Heart left ventricle (tissue), 16 donors: ENCODE results near the gene OSBPL10. TPM values are rescaled to one million over a fixed set of nuclear protein-coding genes. Genes with fewer than 3 reads are reported as not detected.

Experiments used
- ATAC-seq, 4 donors: fragments of 200-7000 bp; cut with Tn5 transposase; one replicate each; pipeline ENCODE4 v1.9.1; 2020 to 2022; ENCODE audit warnings: moderate library complexity in 4 of 4, mild to moderate bottlenecking in 3 of 4, moderate number of reproducible peaks in 1 of 4
- DNase-seq, 5 donors: peaks; one replicate each; pipeline ENCODE4 v3.0.0-alpha.2; 2020
- H3K27ac ChIP-seq, 12 donors: fragments of 200-600 bp; sonication (generic) in 4 of 12; one replicate each; pipeline versions ENCODE4 v1.5.0 to v1.8.0; 2016 to 2022; ENCODE audit warnings: mild to moderate bottlenecking in 2 of 12
- H3K27me3 ChIP-seq, 9 donors: fragments of 200-600 bp; sonication (generic) in 2 of 9; one replicate each; pipeline versions ENCODE4 v1.5.1 to v1.8.0; 2016 to 2022; ENCODE audit warnings: mild to moderate bottlenecking in 3 of 9
- H3K36me3 ChIP-seq, 9 donors: fragments of 200-600 bp; sonication (generic) in 2 of 9; one replicate each; pipeline versions ENCODE4 v1.5.0 to v1.8.0; 2018 to 2022; ENCODE audit warnings: mild to moderate bottlenecking in 2 of 9
- H3K4me1 ChIP-seq, 12 donors: fragments of 200-600 bp; sonication (generic) in 4 of 12; one replicate each; pipeline versions ENCODE4 v1.5.0 to v1.8.0; 2016 to 2022; ENCODE audit warnings: mild to moderate bottlenecking in 3 of 12
- H3K4me3 ChIP-seq, 12 donors: fragments of 200-600 bp; sonication (generic) in 4 of 12; one replicate each; pipeline versions ENCODE4 v1.5.0 to v1.8.0; 2017 to 2022; ENCODE audit warnings: mild to moderate bottlenecking in 9 of 12, moderate library complexity in 4 of 12
- H3K9me3 ChIP-seq, 12 donors: fragments of 200-600 bp; sonication (generic) in 4 of 12; one replicate each; pipeline versions ENCODE4 v1.5.0 to v1.8.0; 2016 to 2022; ENCODE audit warnings: mild to moderate bottlenecking in 1 of 12
- POLR2A ChIP-seq, 2 donors: fragments of 450-650 bp; IDR thresholded peaks; one replicate each; pipeline ENCODE4 v1.6.1; 2017; ENCODE audit warnings: antibody characterized with exemption in 2 of 2, mild to moderate bottlenecking in 2 of 2, moderate library complexity in 2 of 2
- WGBS, 4 donors: extraction: QIAGEN DNeasy Blood & Tissue Kit in 2 of 4; methylation state at CpG; one replicate each; pipeline versions ENCODE4 v1.1.5 to v1.1.7; 2013 to 2018; 5-methylcytosine and 5-hydroxymethylcytosine counted together
- intact Hi-C, 10 donors: fragments of 100-400 bp; cut with DNase I; formaldehyde crosslinking; loops; one replicate each; pipeline versions ENCODE4 v1.11.1 to v1.14.2; 2022
- polyA plus RNA-seq, 2 donors: library from polyadenylated mRNA; stranded (reverse); fragments of 200-250 nt; gene quantifications; one replicate each; pipeline ENCODE4 v1.2.3, GENCODE V29; 2013
- total RNA-seq, 9 donors: library from RNA; depleted of rRNA in 2 of 9; stranded (reverse); fragments of >200 nt in 2 of 9; fragmentation: NEBNext Ultra II Directional in 3 of 9; extraction: Animal tissue kit (Norgen Biotek cat#: 25700) in 3 of 9; gene quantifications; one replicate each; pipeline versions ENCODE4 v1.1.0 to v1.2.4, GENCODE V29; 2016 to 2023
- TF ChIP-seq, protein P1 (sequence below), 12 donors: fragments of 200-600 bp; sonication (generic) in 4 of 12; IDR thresholded peaks; one replicate each; pipeline versions ENCODE4 v1.5.0 to v1.8.0; 2018 to 2022; ENCODE audit warnings: antibody characterized with exemption in 12 of 12, mild to moderate bottlenecking in 5 of 12
- donor health status: ischemic (EF 13 %, LVEDD 7.1; RV severe dilation, severe dysfunction).
- donor health status: healthy with polysubstance abuse.
- donor health status: DM: no; HTN: yes; CAD: no.
- donor health status: DM: no; HTN: no; CAD: no.
- donor health status: ischemic (EF 25% LVEDD 6.9; RV normal size, moderate dysfunction).
- donor health status: ischemic (EF 25% LVEDD 5.7; RV mildly dilated, moderate dysfunction).
- donor health status: healthy.
- donor health status: DM: yes; HTN: yes; CAD: no.
- donor health status: ischemic (EF 35%, LVEDD 5.7; RV mildly dilated, moderate dysfunction).
- donor health status: nonischemic (EF 11% LVEDD 7.7; RV severe dilation, severe dysfunction).
- donor health status: DM: yes; HTN: yes; CAD: no.
- donor health status: PGD.
- donor health status: ischemic (EF 29% LVEDD 5.4; RV normal size, mild dysfunction).
- donor health status: nonischemic (EF 23%, LVEDD 6.1; RV moderate dilation, normal function).

The OSBPL10 gene
- total and polyA plus RNA-seq, 11 donors = 1.3 to 12.7 (median 3.9) TPM

DNA sequence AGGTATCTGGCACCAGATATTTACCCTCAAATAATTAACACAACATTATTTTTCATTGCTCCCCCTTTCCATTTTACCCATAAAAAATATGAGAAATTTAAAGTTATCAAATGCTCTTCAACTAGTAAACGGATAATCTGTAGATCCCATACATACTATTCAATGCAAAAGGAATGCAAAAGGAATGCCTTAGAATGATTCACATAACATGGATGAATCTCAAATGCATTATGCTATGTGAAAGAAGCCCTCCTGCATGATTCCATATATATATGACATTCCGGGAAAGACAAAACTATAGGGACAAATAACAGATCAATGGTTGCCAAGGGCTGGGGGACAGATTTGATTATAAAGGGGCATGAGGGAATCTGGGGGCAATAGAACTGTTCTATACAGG is 252.7 kb downstream of the OSBPL10 start:
- Histone ChIP-seq H3K9me3 (no peaks in the 10 kb centered on the region), H3K4me1 (peaks cover 0 to 13% (median 5%) of the 10 kb centered on the region in 12 donors), H3K36me3 (no peaks in the 10 kb centered on the region), H3K27ac (no peak overlapping the region), H3K27me3 (no peaks in the 10 kb centered on the region), H3K4me3 (no peak overlapping the region)
- intact Hi-C loops = no loop called here
- WGBS, 4 donors = 96 to 98% (median 97%) methylated on average over 2 of the region's 2 CpGs
- DNase-seq = no peak
- TF ChIP-seq, protein P1, sequence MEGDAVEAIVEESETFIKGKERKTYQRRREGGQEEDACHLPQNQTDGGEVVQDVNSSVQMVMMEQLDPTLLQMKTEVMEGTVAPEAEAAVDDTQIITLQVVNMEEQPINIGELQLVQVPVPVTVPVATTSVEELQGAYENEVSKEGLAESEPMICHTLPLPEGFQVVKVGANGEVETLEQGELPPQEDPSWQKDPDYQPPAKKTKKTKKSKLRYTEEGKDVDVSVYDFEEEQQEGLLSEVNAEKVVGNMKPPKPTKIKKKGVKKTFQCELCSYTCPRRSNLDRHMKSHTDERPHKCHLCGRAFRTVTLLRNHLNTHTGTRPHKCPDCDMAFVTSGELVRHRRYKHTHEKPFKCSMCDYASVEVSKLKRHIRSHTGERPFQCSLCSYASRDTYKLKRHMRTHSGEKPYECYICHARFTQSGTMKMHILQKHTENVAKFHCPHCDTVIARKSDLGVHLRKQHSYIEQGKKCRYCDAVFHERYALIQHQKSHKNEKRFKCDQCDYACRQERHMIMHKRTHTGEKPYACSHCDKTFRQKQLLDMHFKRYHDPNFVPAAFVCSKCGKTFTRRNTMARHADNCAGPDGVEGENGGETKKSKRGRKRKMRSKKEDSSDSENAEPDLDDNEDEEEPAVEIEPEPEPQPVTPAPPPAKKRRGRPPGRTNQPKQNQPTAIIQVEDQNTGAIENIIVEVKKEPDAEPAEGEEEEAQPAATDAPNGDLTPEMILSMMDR (IDR thresholded peaks at IDR 0.05) = no peak
- TF ChIP-seq POLR2A (IDR thresholded peaks at IDR 0.05) = no peak
- ATAC-seq = no peak

- Histone ChIP-seq H3K4me3 (no peak overlapping the region), H3K27ac (no peak overlapping the region), H3K4me1 (peaks cover 0 to under 1% (median 0%) of the 10 kb centered on the region in 12 donors), H3K9me3 (no peaks in the 10 kb centered on the region), H3K27me3 (no peaks in the 10 kb centered on the region), H3K36me3 (no peaks in the 10 kb centered on the region)
- no peak for TF ChIP-seq POLR2A (IDR thresholded peaks at IDR 0.05)
- TF ChIP-seq, protein P1 (IDR thresholded peaks at IDR 0.05) = no peak
- WGBS, 4 donors = 93 to 100% (median 98%) methylated on average over 4 of the region's 4 CpGs
- intact Hi-C loops = no loop called here
- DNase-seq (no peak), ATAC-seq (no peak)
These were observed 255.1 kb downstream of the OSBPL10 start for GRCh38 chr3:31725976-31726375.

- Histone ChIP-seq H3K9me3 (no peaks in the 10 kb centered on the region), H3K27me3 (no peaks in the 10 kb centered on the region), H3K36me3 (no peaks in the 10 kb centered on the region), H3K27ac (no peak overlapping the region), H3K4me3 (no peak overlapping the region), H3K4me1 (peaks cover 0 to 4% (median 0%) of the 10 kb centered on the region in 12 donors)
- DNase-seq (no peak), ATAC-seq (no peak)
- TF ChIP-seq, protein P1 (IDR thresholded peaks at IDR 0.05) = no peak
- TF ChIP-seq POLR2A (IDR thresholded peaks at IDR 0.05) = no peak
- WGBS, 4 donors = 86 to 90% (median 88%) methylated on average over 6 of the region's 6 CpGs
- intact Hi-C loops = no loop called here
These were observed 255.5 kb downstream of the OSBPL10 start for GRCh38 chr3:31725568-31725967.

- intact Hi-C loops = no loop called here
- H3K4me3 ChIP-seq = no peak overlapping the region
- peaks cover 0 to 8% (median 0%) of the 10 kb centered on the region in 12 donors for H3K4me1 ChIP-seq
- ATAC-seq (no peak), DNase-seq (no peak)
- no peaks in the 10 kb centered on the region for H3K36me3 ChIP-seq
- TF ChIP-seq POLR2A (IDR thresholded peaks at IDR 0.05) = no peak
- TF ChIP-seq, protein P1 (IDR thresholded peaks at IDR 0.05) = peak in 3 of 12 donors; percentile 6 to 14 (median 8)
- no peaks in the 10 kb centered on the region for H3K9me3 ChIP-seq
- H3K27me3 ChIP-seq = no peaks in the 10 kb centered on the region
- H3K27ac ChIP-seq = no peak overlapping the region
- 82 to 89% (median 84%) methylated on average over 4 of the region's 4 CpGs for WGBS, 4 donors
These were observed 256.4 kb downstream of the OSBPL10 start for GRCh38 chr3:31724651-31725050.
